Lower lobe of right lung (tissue), 2 donors: ENCODE data around the gene MUC12. TPM values are rescaled to one million over a fixed set of nuclear protein-coding genes. Genes with fewer than 3 reads are reported as not detected.

Experiments used
- ATAC-seq, 2 donors: fragments of 200-7000 bp; cut with Tn5 transposase; one replicate each; pipeline ENCODE4 v1.9.1; 2020 to 2022; ENCODE audit warnings: mild to moderate bottlenecking in 2 of 2, moderate library complexity in 2 of 2
- DNase-seq: peaks from one replicate; pipeline ENCODE4 v3.0.0-alpha.2; 2020
- H3K27ac ChIP-seq: fragments of 200-600 bp; one replicate; pipeline ENCODE4 v1.8.0; 2022
- H3K27me3 ChIP-seq: fragments of 200-600 bp; one replicate; pipeline ENCODE4 v1.8.0; 2022; ENCODE audit warnings: low read depth
- H3K36me3 ChIP-seq: fragments of 200-600 bp; one replicate; pipeline ENCODE4 v1.8.0; 2022; ENCODE audit warnings: mild to moderate bottlenecking
- H3K4me1 ChIP-seq: fragments of 200-600 bp; one replicate; pipeline ENCODE4 v1.8.0; 2022
- H3K4me3 ChIP-seq: fragments of 200-600 bp; one replicate; pipeline ENCODE4 v1.8.0; 2022; ENCODE audit warnings: mild to moderate bottlenecking
- H3K9me3 ChIP-seq: fragments of 200-600 bp; one replicate; pipeline ENCODE4 v1.8.0; 2022
- intact Hi-C: fragments of 100-400 bp; cut with DNase I; formaldehyde crosslinking; loops from one replicate; pipeline ENCODE4 v1.11.0; 2022
- total RNA-seq: library from RNA; stranded (reverse); fragmentation: NEBNext Ultra II Directional; extraction: Animal tissue kit (Norgen Biotek cat#: 25700); gene quantifications from one replicate; pipeline ENCODE4 v1.2.1, GENCODE V29; 2021
- TF ChIP-seq, protein P1 (sequence below): fragments of 200-600 bp; IDR thresholded peaks from one replicate; pipeline ENCODE4 v1.8.0; 2022; ENCODE audit warnings: antibody characterized with exemption, mild to moderate bottlenecking
- donor health status: DM: no; HTN: yes; CAD: no; lungs with severe emphysema.

MUC12 gene
- total RNA-seq, 1 donor from 2014 or later: 1.2 TPM

GRCh38 chr7:101012931-101013330, 43.6 kb downstream of the MUC12 start:
- H3K27ac ChIP-seq: no peak overlapping the region
- intact Hi-C loops: no loop called here
- H3K36me3 ChIP-seq: no peaks in the 10 kb centered on the region
- H3K4me3 ChIP-seq: no peak overlapping the region
- TF ChIP-seq, protein P1, sequence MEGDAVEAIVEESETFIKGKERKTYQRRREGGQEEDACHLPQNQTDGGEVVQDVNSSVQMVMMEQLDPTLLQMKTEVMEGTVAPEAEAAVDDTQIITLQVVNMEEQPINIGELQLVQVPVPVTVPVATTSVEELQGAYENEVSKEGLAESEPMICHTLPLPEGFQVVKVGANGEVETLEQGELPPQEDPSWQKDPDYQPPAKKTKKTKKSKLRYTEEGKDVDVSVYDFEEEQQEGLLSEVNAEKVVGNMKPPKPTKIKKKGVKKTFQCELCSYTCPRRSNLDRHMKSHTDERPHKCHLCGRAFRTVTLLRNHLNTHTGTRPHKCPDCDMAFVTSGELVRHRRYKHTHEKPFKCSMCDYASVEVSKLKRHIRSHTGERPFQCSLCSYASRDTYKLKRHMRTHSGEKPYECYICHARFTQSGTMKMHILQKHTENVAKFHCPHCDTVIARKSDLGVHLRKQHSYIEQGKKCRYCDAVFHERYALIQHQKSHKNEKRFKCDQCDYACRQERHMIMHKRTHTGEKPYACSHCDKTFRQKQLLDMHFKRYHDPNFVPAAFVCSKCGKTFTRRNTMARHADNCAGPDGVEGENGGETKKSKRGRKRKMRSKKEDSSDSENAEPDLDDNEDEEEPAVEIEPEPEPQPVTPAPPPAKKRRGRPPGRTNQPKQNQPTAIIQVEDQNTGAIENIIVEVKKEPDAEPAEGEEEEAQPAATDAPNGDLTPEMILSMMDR: no peak
- ATAC-seq (no peak), DNase-seq (no peak)
- H3K27me3 ChIP-seq: no peaks in the 10 kb centered on the region
- peaks cover 8% of the 10 kb centered on the region for H3K4me1 ChIP-seq
- no peaks in the 10 kb centered on the region for H3K9me3 ChIP-seq

- DNase-seq (no peak), ATAC-seq (no peak)
- Histone ChIP-seq H3K4me3 (no peak overlapping the region), H3K27me3 (no peaks in the 10 kb centered on the region), H3K9me3 (no peaks in the 10 kb centered on the region), H3K4me1 (peaks cover 8% of the 10 kb centered on the region), H3K36me3 (no peaks in the 10 kb centered on the region), H3K27ac (no peak overlapping the region)
- intact Hi-C loops: no loop called here
- TF ChIP-seq, protein P1: no peak
These were observed 46.3 kb downstream of the MUC12 start for GRCh38 chr7:101015626-101016025.

GRCh38 chr7:101017064-101017777, 47.9 kb downstream of the MUC12 start:
- Histone ChIP-seq H3K27me3 (no peaks in the 10 kb centered on the region), H3K36me3 (no peaks in the 10 kb centered on the region), H3K4me1 (peaks cover 8% of the 10 kb centered on the region), H3K27ac (peak overlapping the region; percentile 76), H3K4me3 (peak overlapping the region; percentile 51), H3K9me3 (no peaks in the 10 kb centered on the region)
- ATAC-seq: peak; percentile 88 to 91
- DNase-seq: peak; percentile 84
- intact Hi-C loops: no loop called here
- TF ChIP-seq, protein P1: no peak

- no peak overlapping the region for H3K4me3 ChIP-seq
- ATAC-seq (peak in 1 of 2 donors; percentile 3), DNase-seq (no peak)
- intact Hi-C loops: no loop called here
- H3K27ac ChIP-seq: no peak overlapping the region
- no peaks in the 10 kb centered on the region for H3K9me3 ChIP-seq
- TF ChIP-seq, protein P1: no peak
- peaks cover 8% of the 10 kb centered on the region for H3K4me1 ChIP-seq
- H3K27me3 ChIP-seq: no peaks in the 10 kb centered on the region
- no peaks in the 10 kb centered on the region for H3K36me3 ChIP-seq
These were observed 49.2 kb downstream of the MUC12 start for GRCh38 chr7:101018271-101019167.

- Histone ChIP-seq H3K9me3 (no peaks in the 10 kb centered on the region), H3K27ac (no peak overlapping the region), H3K4me3 (no peak overlapping the region), H3K36me3 (no peaks in the 10 kb centered on the region), H3K27me3 (no peaks in the 10 kb centered on the region), H3K4me1 (peaks cover 8% of the 10 kb centered on the region)
- DNase-seq (no peak), ATAC-seq (no peak)
- intact Hi-C loops: no loop called here
- TF ChIP-seq, protein P1: no peak
These were observed 51.1 kb downstream of the MUC12 start for GRCh38 chr7:101020444-101020843.
